ENCODE data around the gene OR13J1.
A peak's percentile ranks its signal among the peaks of the same experiment; 100 is the strongest.

OR13J1 gene

DNA sequence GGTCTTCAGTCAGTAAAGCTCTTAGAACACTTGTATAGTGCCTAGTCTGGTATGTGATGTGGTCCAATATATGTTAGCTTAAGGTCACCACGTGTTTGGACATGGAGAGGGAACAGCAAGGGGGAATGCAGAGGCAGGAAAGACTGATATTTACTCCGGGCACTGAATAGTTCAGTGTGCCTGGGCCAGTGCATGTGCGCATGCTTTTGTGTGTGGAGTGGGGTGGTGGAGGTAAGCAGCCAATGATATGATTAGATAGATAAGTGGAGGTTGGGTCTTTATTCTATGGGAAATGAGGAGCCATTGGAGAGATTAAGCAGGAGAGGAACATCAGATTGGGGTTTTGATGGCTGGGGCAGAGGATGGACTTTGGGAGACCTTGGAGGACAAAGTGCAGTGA lies 14.0 kb downstream of the OR13J1 start:
- no peak for DNase-seq

DNA sequence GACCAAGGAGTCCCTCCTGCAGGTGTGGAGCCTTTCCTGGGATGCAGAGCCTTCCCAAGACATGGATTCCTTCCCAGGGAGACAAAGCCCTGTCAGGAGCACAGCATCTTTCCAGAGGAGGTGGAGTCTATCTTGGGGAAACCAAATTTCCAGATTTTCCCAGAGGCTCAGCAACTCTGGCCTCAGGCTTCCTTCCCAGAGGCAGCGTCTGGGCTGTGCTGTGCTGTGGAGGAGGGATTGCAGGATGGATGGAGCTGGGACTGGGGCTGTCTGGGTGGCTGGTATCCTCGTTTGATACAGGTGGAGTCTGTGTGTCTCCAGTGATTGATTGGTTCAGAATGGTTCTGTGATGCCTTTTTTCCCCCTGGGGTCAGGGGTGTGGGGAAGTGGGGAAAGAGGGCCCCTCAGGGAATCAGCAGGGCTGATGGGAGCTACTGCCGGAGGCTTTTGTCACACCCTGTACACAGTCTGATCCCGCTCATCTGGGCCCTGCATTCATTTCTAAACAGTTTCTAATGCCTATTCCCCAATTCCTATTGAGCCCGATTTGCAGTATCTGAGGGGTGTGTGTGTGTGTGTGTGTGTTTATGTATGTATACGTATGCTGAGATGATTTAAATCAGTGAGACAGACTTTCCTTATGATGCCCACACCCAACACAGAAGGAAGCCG lies 16.0 kb downstream of the OR13J1 start:
- DNase-seq: no peak

DNA sequence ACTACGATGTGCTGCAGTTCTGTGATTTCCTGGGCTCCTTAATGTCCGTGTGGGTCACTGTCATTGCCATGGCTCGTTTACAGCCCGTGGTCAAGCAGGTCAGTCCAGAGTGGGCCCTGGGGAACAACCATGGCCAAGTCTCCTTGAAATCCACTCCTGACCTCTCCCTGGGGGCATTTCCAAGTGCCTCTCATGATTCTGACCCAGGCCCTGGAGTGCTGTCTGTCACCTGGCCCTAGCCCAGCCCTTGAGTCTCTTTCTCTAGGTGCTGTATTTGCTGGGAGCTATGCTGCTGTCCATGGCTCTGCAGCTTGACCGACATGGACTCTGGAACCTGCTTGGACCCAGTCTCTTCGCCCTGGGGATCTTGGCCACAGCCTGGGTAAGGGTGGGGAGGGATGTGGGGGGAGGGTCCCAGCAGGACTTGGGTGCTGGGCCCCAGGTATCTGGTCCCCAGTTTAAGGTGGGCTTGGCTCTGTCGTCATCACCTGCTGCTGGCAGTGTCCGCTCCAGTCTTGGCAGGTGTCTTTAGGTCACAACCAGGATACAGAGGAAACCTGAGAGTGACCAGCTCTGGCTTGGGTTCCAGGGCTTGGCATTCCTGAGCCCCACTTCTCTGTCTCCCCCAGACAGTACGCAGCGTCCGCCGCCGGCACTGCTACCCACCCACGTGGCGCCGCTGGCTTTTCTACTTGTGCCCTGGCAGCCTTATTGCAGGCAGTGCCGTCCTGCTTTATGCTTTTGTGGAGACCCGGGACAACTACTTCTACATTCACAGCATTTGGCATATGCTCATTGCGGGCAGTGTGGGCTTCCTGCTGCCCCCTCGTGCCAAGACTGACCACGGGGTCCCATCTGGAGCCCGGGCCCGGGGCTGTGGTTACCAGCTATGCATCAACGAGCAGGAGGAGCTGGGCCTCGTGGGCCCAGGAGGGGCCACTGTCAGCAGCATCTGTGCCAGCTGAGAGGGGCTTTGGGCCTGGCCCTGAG lies 17.0 kb downstream of the OR13J1 start:
- DNase-seq: no peak

DNA sequence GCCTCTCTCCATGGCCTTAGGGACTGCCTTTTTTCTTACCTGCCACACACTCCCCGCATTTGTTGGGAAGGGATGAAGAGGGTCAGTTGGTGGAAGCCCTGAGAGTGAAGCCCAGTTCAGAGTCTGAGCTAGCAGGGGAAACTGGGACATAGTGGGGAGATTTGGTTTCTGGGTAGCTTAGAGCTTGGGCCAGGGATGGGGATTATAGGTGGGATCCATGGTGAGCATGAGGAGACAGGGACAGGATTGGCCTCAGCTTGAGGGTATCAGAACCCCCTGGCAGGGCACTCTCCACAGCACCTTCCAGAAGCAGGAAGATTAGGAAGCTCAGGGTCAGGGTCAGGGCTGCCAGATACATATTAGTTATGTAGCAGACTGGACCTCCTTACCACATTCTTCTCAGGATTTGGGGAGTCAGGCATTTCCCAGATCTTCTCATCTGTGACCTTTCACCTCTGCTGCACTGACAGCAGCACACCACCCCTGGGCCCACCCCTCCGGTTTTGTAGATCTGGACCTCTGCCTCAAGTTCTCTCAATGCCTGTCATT lies 17.9 kb downstream of the OR13J1 start:
- no peak for DNase-seq

DNA sequence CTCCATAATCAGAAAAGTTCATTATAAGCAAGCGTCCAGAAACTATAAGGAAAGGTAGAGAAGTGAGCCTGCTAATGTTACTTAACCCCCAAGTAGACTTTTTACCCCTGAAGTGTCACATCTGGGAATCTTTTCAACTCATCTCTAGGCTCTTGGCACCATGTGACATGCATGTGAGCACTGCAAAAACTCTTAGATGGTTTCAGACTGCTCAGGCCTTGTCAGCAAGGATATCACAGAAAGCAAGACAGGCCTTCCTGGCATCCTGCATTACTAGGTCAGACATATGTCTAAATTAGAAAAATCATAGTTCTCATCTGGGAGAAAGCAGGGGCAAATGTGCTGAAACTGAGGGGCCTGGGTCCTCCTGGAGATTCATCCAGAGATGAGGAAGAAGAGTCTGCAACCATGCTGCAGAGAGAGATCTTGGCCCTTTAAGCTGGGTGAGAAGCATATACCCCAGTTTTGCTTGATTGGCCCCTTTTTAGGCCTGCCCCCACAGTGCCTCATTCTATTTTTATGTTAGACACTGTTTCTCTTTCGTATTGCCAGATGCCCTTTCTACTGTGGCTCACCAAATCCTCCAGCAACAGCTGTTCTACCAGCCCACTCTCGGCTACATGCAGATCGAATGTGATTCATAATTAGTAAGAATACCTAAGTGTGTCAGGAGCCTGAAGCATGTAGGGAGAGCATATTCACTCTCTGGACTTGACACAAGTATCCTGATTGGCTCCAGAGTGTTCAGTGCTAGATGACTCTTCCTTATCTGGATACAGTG lies 22.2 kb downstream of the OR13J1 start:
- peak; percentile 55 for DNase-seq

DNA sequence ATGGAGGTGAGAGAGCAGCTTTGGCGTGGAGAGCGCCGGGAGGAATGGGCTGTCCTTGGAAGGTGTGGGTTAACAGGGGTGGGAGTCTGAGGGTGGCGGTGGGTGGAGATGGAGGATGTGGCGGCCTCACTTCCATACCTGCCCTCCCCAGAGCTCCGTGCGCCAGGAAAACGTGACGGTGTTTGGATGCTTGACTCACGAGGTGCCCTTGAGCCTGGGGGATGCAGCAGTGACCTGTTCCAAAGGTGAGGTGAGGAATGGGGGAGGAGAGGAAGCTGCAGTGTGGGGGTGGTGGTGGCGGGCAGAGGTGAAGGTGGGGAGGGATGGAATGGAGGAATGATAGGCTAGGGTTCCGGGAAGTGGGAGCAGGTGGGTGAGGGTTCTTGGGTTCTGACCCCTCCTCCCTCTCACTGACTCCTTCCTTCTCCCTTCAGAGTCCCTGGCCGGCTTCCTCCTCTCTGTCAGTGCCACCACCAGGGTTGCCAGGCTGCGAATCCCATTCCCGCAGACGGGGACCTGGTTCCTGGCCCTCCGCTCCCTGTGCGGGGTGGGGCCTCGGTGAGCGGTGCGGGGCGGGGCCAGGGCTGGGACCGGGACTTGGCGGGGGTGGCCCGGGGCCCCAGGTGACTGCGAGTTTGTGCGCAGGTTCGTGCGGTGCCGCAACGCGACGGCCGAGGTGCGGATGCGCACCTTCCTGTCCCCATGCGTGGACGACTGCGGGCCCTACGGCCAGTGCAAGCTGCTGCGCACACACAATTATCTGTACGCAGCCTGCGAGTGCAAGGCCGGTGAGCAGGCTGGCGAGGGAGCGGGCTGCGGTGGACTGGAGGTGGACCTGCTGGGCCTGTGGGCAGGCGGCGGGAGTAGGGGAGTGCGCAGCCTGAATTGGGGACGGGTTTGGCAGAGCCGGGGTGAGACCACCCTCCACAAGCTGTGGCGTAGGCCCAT lies 24.1 kb downstream of the OR13J1 start:
- no peak for DNase-seq

DNA sequence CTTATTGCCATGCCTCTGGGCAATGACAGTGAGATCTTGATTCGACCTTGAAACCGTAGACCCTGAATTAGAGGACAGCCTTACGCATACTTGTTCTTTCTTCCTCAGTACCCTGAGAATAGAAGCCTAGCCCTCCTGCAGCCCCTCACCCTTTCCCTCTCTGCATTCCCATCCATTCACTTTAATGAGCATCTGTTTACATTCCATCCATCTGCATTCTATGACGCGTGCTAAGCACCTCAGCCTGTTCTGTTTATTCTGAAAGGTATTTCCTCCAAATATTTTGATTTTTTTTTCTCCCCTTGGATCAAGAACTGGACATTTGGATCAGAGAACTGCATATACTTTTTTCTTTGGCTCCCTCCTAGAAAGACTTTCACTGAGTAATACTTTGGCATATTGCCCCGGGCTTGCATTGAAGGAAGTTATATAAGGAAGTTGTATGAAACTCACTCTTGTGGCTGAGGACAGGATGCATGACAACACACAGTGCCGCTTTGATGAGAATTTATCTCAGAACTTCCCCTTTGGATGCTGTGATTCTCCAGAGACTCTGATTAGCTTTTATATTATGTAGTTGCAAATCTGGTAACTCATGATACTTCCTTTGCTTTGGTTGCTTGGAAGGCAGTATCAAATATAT lies 25.5 kb downstream of the OR13J1 start:
- DNase-seq: no peak

DNA sequence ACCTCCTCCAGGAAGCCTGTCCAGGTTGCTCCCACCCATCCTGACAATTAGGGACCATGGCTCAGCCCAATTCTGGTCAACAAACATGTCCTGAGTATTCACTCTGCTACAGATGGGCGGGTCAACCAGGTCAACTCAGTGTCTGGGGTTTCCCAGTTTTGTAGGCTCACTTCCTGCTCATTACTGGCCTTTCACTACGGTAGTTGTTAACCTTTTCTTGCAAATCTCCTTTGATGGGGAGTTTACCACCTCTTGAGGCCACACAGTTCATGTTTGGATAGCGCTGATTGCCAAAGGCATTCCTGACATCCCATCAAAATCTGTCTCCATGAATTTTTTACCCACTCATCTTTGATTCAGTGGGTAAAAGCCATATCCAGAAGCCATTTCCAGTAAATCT lies 27.4 kb downstream of the OR13J1 start:
- no peak for DNase-seq

DNA sequence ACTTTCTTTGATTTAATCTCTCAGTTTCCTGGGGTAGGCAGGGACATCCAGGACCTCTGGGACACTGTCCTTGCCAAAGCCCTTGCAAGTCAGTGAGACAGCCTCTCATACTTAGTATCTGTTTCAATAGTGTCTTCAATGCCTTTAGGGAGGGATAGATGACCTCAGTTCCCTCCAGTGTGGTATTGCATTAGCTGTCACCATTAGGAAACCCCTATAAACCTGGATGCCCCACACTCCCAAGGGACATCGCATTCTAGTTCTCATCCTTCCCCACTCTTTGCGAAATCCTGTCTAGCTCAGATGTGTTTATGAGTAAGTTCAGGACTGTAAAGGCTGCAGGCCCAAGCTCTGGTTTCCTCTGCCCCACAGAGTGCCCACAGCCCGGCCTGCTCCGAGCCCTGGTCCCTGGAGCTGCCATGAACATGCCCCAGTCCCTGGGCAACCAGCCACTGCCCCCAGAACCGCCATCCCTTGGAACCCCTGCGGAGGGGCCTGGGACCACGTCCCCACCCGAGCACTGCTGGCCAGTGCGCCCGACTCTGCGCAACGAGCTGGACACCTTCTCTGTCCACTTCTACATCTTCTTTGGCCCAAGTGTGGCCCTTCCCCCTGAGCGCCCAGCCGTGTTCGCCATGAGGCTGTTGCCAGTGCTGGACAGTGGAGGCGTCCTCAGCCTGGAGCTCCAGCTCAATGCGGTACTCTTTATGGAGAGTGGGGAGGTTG lies 28.0 kb downstream of the OR13J1 start:
- no peak for DNase-seq

DNA sequence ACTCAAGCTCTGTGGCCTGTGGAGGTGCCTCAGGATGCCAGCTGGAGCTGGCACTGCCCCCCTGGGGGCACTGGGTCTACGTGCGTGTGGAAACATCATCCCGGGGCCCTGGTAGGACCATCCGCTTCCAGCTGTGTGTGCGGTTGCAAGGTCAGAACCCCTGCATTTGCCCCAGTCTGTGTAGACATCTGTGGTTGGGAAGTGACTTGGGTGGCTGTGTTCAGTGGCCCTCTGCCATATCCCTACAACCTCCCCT lies 28.6 kb downstream of the OR13J1 start:
- DNase-seq: no peak

DNA sequence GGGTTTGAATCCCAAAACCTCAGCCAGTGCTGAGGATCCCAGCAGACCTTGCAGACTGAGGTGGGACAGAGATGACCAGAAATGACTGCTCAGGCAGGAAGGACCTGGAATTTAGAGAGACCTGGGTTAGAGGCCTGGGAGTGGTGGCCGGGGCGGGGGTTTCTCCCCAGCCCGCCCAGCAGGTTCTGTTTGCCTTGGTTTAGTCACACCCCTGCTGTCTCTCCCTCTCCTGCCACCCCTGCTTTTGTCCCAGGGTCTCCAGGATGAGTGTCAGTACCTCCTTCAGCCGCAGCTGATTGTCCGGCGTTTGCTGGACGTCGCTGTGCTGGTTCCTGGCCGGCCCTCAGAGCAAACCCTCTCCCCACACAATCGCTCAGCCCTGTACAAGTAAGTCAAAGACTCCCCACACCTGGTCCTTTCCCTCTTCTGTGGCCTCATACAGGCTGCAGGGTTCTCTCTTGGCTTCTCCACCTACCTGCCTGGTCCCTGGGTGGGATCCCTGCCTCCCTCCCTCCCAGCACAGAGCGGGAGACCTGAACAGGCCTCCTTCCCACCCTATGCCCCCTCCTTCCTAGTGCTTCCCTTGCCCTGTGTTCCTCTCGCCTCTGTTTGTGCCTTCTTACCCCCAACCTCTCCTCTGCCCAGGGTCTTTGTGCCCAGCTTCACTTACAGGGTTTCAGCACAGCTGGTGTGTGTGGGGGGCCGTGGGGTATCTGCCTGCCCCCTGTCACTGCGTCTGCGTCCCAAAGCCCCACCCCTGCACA lies 29.1 kb downstream of the OR13J1 start:
- no peak for DNase-seq

DNA sequence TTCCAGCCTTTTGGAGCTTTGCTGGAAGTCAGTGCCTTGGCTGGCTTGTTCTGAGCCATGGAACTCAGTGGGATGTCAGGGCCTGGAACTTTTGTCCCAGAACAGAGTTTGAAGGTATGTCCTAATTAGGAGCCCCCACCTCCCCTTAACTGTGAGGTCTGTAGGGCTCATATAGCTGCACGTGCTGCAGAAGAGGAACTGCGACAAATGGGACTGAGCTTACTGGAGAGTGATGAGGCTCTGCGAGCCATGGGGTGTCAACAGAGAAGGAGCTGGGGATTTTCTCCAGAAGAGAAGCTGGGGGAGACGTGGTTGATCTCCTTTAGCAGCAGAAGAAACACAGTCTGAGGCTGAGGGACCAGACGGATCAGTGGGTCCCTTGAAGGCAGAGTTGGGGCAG lies 30.3 kb downstream of the OR13J1 start:
- DNase-seq: no peak

DNA sequence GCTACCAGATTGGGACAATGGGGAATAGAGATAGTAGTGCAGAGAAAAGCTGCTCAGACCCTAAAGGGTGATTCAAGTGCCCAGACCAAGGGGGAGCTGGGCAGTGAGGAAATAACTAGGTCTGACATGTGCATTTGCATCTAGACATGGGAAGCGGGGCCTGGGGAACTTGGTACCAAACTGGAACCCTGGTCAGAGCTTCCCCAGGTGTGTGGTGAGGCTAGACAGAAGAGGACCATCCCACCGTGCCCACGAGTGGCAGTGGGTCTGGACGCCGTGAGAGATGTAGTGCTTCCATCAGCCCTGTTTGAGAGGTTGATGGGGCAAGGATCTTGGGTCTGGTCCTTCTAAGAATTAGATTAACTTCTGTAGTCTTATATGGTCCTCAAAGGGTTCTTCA lies 33.6 kb downstream of the OR13J1 start:
- no peak for DNase-seq

DNA sequence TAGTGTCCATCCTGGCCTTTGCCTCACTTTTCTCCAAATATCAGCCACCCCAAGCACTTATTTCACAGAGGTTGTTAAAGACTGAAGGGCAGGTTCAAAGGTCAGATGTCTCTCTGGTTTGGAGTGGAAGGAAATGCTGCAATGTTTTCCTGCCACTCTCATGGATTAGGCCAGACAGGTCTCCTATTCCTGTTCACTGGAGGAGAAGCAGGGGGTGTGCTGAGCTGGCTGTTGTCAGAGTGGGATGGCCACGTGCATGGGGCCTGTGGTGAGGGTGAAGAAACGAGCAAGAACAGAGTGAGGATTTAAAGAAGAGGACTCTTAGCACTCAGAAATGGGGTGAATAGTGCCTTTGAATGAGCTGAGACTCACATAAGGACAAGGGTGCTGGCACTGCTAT lies 34.4 kb downstream of the OR13J1 start:
- no peak for DNase-seq

DNA sequence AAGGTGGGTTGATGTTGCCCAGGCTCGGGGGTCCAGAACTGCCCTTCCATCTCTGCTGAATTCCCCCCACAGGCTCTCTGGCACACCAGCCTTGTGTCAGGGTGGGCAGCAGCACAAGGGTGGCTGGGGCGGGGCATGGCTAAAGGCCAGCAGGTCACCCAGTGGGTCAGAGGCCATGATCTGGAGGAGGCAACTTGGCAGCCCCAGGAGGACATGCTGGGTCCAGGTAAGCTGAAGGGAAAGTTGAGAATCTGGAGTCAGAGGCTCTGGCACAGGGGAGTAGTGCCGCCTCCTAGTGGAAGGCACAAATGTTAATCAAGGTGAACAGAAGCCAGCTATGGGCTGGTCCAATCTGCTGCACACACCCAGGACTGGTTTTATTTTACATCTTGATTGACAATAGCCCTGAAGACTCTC lies 35.0 kb downstream of the OR13J1 start:
- DNase-seq: no peak

DNA sequence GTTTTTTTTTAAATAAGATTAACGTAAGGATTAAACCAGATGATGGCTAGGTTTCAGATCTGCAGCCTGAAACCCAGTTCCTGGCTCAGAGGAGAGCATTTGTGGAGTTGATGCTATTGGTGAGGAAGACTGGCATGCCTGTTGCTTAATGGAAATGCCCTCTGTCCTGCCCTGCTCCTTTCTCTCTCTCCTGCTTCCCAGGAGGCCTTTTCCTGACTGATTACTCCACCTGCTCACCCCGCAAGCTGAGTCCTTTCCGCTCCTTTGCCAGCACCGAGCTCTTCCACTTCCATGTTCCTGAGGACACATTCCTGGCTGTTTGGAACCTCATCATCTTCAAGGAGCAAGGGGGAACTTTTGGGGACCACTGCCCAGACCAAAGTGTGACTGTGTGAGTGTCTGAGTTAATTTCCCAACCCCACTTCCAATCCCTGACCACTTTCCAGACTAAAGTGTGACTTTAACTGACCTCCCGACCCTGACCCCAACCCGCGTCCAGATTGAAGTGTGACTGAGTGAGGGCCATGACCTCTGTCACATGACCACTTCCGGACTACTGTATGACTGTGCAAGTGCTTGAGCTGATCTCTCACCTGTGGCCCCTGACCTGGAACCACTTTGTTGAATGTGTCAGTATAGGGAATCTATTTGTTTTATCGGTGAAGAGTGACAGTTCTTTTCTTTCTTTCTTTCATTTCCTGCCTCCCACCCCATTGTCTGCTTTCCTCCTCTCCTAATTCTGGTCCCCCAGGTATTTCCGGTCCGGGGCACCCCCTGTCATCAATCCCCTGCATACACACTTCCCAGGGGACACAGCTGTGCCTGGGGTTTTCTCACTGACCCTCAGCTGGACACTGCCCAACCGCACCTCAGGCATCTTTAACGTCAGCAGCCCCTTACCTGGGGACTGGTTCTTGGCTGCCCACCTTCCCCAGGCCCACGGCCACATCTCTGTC lies 35.7 kb downstream of the OR13J1 start:
- DNase-seq: no peak

DNA sequence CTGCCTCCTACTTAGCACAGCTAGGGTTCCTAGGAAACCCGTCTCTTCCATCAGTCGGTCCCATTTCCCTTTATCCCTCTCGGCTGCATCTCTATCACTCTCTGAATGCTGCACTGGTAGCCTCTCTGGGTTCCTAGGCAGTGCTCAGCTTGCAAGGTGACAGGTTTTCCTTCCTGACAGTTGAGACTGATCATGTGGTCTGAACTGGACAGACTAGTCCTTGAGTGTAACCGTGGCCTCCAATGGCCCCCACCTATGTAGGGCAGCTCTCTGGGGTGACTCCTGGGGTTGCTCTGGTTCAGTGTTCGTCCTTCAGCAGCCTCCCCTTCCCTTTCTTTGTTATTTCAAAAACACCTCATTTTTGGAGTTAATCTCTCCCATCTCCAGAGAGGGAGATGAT lies 37.4 kb downstream of the OR13J1 start:
- DNase-seq: no peak

DNA sequence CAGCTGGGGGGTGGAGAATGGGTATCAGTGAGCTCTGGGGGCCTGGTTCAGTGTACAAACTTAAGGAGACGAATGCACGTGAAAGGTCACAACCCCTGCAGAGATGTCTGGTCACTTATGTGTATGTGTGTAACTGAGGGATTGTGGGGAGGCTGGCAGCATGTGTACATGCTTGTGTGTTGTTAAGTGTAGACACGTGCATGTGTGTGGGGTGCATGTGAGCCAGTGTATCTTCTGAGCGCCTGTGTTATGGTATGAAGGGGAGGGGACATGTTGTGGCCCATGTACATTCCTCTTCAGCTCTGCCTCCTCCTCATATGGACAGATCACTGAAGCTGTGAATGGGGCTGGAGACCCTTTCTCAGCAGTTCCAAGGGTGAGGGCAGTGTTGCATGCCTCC lies 39.2 kb downstream of the OR13J1 start:
- DNase-seq: no peak

DNA sequence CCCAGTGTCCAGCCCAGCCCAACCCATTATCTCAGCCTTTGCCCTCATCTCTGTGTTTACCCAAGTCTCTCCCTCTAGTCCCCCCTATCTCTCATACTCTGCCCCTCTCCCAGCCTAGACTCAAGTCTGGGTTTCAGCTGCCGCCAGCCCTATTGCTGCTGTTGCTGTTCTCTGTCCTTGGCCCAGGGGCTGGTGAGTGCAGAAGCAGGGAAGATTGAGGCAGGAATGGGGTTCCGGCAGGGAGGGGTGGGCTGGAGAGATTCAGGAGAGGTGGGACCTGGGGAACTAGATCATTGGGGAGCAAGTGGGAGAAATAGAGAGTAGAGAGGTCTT lies 40.5 kb downstream of the OR13J1 start:
- no peak for DNase-seq
